ENCODE data around the gene ORAI3. TPM values are rescaled to one million over a fixed set of nuclear protein-coding genes. Genes with fewer than 3 reads are reported as not detected.

Gene ORAI3
- polyA plus RNA-seq, 4 donors, result 13.1 to 18.7 (median 17.4) TPM

Other genes starting within 250 kb of the ORAI3 start
- gene SRCAP, start 249.9 kb upstream of the ORAI3 start, polyA plus RNA-seq (ENCODE audit: insufficient read length in 4 of 4), result 10 to 100 TPM; 27.7 to 44.9 (median 33.2) TPM
- gene PHKG2, start 200.6 kb upstream of the ORAI3 start, polyA plus RNA-seq (ENCODE audit: insufficient read length in 4 of 4), result 10 to 100 TPM; 19.4 to 44.5 (median 26.0) TPM
- gene CFAP119, start 187.0 kb upstream of the ORAI3 start, polyA plus RNA-seq (ENCODE audit: insufficient read length in 4 of 4), result 10 to 100 TPM in 1 of 4 donors, 1 to 10 TPM in 3; 2.2 to 12.2 (median 8.5) TPM
- 100 to 1,000 TPM; 108 to 129 (median 121) TPM for gene RNF40, start 186.7 kb upstream of the ORAI3 start, polyA plus RNA-seq (ENCODE audit: insufficient read length in 4 of 4)
- gene ZNF629, start 161.9 kb upstream of the ORAI3 start, polyA plus RNA-seq (ENCODE audit: insufficient read length in 4 of 4), result 10 to 100 TPM; 20.2 to 27.7 (median 27.0) TPM
- gene BCL7C, start 55.0 kb upstream of the ORAI3 start, polyA plus RNA-seq (ENCODE audit: insufficient read length in 4 of 4), result 10 to 100 TPM; 35.3 to 51.7 (median 43.7) TPM
- gene CTF1, start 52.5 kb upstream of the ORAI3 start, polyA plus RNA-seq (ENCODE audit: insufficient read length in 4 of 4), result 1 to 10 TPM; 6.9 to 8.8 (median 7.7) TPM
- 10 to 100 TPM; 16.5 to 35.4 (median 18.3) TPM for gene FBXL19, start 25.5 kb upstream of the ORAI3 start, polyA plus RNA-seq (ENCODE audit: insufficient read length in 4 of 4)
- 10 to 100 TPM; 15.2 to 20.7 (median 15.7) TPM for gene SETD1A, start 8.7 kb downstream of the ORAI3 start, polyA plus RNA-seq (ENCODE audit: insufficient read length in 4 of 4)
- gene HSD3B7, start 36.1 kb downstream of the ORAI3 start, polyA plus RNA-seq (ENCODE audit: insufficient read length in 4 of 4), result 10 to 100 TPM in 2 of 4 donors, 1 to 10 TPM in 2; 6.7 to 11.8 (median 8.9) TPM
- gene STX1B, start 61.6 kb downstream of the ORAI3 start, polyA plus RNA-seq (ENCODE audit: insufficient read length in 4 of 4), result 1 to 10 TPM; 1.2 to 2.8 (median 2.2) TPM
- gene STX4, start 84.5 kb downstream of the ORAI3 start, polyA plus RNA-seq (ENCODE audit: insufficient read length in 4 of 4), result 10 to 100 TPM; 29.1 to 48.6 (median 34.8) TPM
- gene ZNF668, start 125.2 kb downstream of the ORAI3 start, polyA plus RNA-seq (ENCODE audit: insufficient read length in 4 of 4), result 1 to 10 TPM; 4.6 to 9.0 (median 5.7) TPM
- 10 to 100 TPM; 10.3 to 15.0 (median 11.7) TPM for gene ZNF646, start 125.4 kb downstream of the ORAI3 start, polyA plus RNA-seq (ENCODE audit: insufficient read length in 4 of 4)
- gene PRSS53, start 139.9 kb downstream of the ORAI3 start, polyA plus RNA-seq (ENCODE audit: insufficient read length in 4 of 4), result 1 to 10 TPM in 3 of 4 donors, under 1 TPM in 1; 0.59 to 2.1 (median 1.1) TPM
- gene VKORC1, start 145.7 kb downstream of the ORAI3 start, polyA plus RNA-seq (ENCODE audit: insufficient read length in 4 of 4), result 10 to 100 TPM; 74.1 to 77.8 (median 76.9) TPM
- gene BCKDK, start 159.3 kb downstream of the ORAI3 start, polyA plus RNA-seq (ENCODE audit: insufficient read length in 4 of 4), result 10 to 100 TPM; 30.1 to 46.3 (median 35.9) TPM
- 10 to 100 TPM; 54.1 to 80.2 (median 62.6) TPM for gene KAT8, start 168.6 kb downstream of the ORAI3 start, polyA plus RNA-seq (ENCODE audit: insufficient read length in 4 of 4)
- gene PRSS8, start 186.7 kb downstream of the ORAI3 start, polyA plus RNA-seq (ENCODE audit: insufficient read length in 4 of 4), result 10 to 100 TPM in 3 of 4 donors, 1 to 10 TPM in 1; 2.1 to 70.6 (median 54.9) TPM
- 1 to 10 TPM in 2 of 4 donors, under 1 TPM in 2; 0.73 to 2.4 (median 1.5) TPM for gene PRSS36, start 201.0 kb downstream of the ORAI3 start, polyA plus RNA-seq (ENCODE audit: insufficient read length in 4 of 4)
- gene FUS, start 231.1 kb downstream of the ORAI3 start, polyA plus RNA-seq (ENCODE audit: insufficient read length in 4 of 4), result 100 to 1,000 TPM; 577 to 823 (median 699) TPM

Measured in left renal pelvis (tissue), 4 donors.